Panc1 (cell line): ENCODE measurements around the gene BIRC7. TPM values are rescaled to one million over a fixed set of nuclear protein-coding genes. Genes with fewer than 3 reads are reported as not detected.

Experiments
- ATAC-seq: fragments of 200-7000 bp; cut with Tn5 transposase; 2 replicates; pipeline ENCODE4 v1.9.1; 2020; ENCODE audit warnings: mild to moderate bottlenecking, moderate library complexity
- BruUV-seq: library from RNA; stranded (reverse); fragments of 400-500 nt; replicated peaks from 2 replicates; lab custom pipeline; 2021; lab: Mats Ljungman, UMichigan
- CTCF ChIA-PET: fragments of 300-600 bp; sonication (Branson Sonifier 250); formaldehyde crosslinking; loops from one replicate; lab custom pipeline; 2022; ENCODE audit warnings: antibody characterized with exemption; lab: Charles Lee
- POLR2A ChIA-PET: fragments of 300-600 bp; sonication (Branson Sonifier 250); formaldehyde crosslinking; loops from one replicate; lab custom pipeline; 2022; ENCODE audit warnings: antibody characterized with exemption; lab: Charles Lee
- DNase-seq: peaks from one replicate; pipeline ENCODE4 v3.0.0-alpha.2; 2010; ENCODE audit warnings: low read depth, low spot score
- H3K27ac ChIP-seq: 2 replicates; pipeline ENCODE4 v1.5.1; 2011; ENCODE audit warnings: mild to moderate bottlenecking, low read length, inconsistent platforms
- H3K27me3 ChIP-seq: fragments of 200-500 bp; sonication (Bioruptor generic); 2 replicates; pipeline ENCODE4 v1.6.0; 2014; ENCODE audit warnings: low read length, inconsistent platforms; ENCODE audit not compliant: control insufficient read depth, insufficient read depth
- H3K36me3 ChIP-seq: fragments of 200-500 bp; sonication (Bioruptor generic); 2 replicates; pipeline ENCODE4 v1.5.1; 2014; ENCODE audit warnings: inconsistent platforms, mild to moderate bottlenecking, low read length, moderate library complexity; ENCODE audit not compliant: control insufficient read depth, insufficient read depth
- H3K4me1 ChIP-seq: 2 replicates; pipeline ENCODE4 v1.5.1; 2011; ENCODE audit warnings: inconsistent platforms, mild to moderate bottlenecking, low read length, moderate library complexity; ENCODE audit not compliant: control insufficient read depth, insufficient read depth
- H3K4me3 ChIP-seq, 2 experiments: 2 replicates each; pipeline ENCODE4 v1.5.1; 2011 to 2012; ENCODE audit warnings: low read depth in 2 of 2, low read length in 2 of 2, mild to moderate bottlenecking in 2 of 2, inconsistent platforms in 1 of 2, moderate library complexity in 1 of 2
- H3K9me3 ChIP-seq: fragments of 200-500 bp; sonication (Bioruptor generic); 2 replicates; pipeline ENCODE4 v1.5.1; 2014; ENCODE audit warnings: low read depth, mild to moderate bottlenecking, inconsistent platforms, low read length, moderate library complexity; ENCODE audit not compliant: control insufficient read depth, insufficient read depth
- POLR2AphosphoS5 ChIP-seq: IDR thresholded peaks from 2 replicates; pipeline ENCODE4 v1.6.1; 2012; ENCODE audit warnings: mild to moderate bottlenecking, low read depth, low read length, moderate library complexity
- SIN3A ChIP-seq: IDR thresholded peaks from 2 replicates; pipeline ENCODE4 v1.6.1; 2012; ENCODE audit warnings: low read depth, mild to moderate bottlenecking, low read length, moderate library complexity, borderline replicate concordance; ENCODE audit not compliant: insufficient read depth
- in situ Hi-C: cut with HindIII; loops from 2 replicates; pipeline ENCODE4 v1.10.0; 2016; ENCODE audit warnings: low sequenced_read_pairs, low pct_unique_long_range_greater_than_20kb
- intact Hi-C: fragments of 100-400 bp; cut with micrococcal nuclease; formaldehyde crosslinking; loops from one replicate; pipeline ENCODE4 v1.10.0; 2022; ENCODE audit not compliant: unreplicated experiment
- total RNA-seq: library from RNA; stranded (reverse); gene quantifications from one replicate; pipeline ENCODE4 v1.2.1, GENCODE V29; 2021; ENCODE audit not compliant: unreplicated experiment
- TF ChIP-seq, protein P1 (sequence below): fragments of 450-650 bp; IDR thresholded peaks from 2 replicates; pipeline ENCODE4 v1.5.1; 2017; ENCODE audit warnings: mild to moderate bottlenecking

The BIRC7 gene
- total RNA-seq, 1 experiment from 2014 or later = 9.0 TPM

- Histone ChIP-seq H3K9me3 (no peaks in the 10 kb centered on the region), H3K27me3 (no peaks in the 10 kb centered on the region), H3K4me3 (peak within 1 kb of the TSS; percentile 95 to 99), H3K36me3 (no peaks in the 10 kb centered on the region; the same call in 1 of the 2 replicates), H3K27ac (peak within 1 kb of the TSS; percentile 82), H3K4me1 (peaks cover 15% of the 10 kb centered on the region)
- BruUV-seq = no TSS peak
- ATAC-seq = peak; percentile 97
- CTCF ChIA-PET = interaction anchor here (0.6 to 0.7 kb wide), 2 partner anchors 49 to 61 kb away, joined by 3 to 8 read pairs; no protein-coding TSS in a partner anchor
- peak; percentile 84; the same call in 1 of the 2 replicates for TF ChIP-seq SIN3A
- TF ChIP-seq POLR2AphosphoS5 = peak; percentile 80
- TF ChIP-seq, protein P1, sequence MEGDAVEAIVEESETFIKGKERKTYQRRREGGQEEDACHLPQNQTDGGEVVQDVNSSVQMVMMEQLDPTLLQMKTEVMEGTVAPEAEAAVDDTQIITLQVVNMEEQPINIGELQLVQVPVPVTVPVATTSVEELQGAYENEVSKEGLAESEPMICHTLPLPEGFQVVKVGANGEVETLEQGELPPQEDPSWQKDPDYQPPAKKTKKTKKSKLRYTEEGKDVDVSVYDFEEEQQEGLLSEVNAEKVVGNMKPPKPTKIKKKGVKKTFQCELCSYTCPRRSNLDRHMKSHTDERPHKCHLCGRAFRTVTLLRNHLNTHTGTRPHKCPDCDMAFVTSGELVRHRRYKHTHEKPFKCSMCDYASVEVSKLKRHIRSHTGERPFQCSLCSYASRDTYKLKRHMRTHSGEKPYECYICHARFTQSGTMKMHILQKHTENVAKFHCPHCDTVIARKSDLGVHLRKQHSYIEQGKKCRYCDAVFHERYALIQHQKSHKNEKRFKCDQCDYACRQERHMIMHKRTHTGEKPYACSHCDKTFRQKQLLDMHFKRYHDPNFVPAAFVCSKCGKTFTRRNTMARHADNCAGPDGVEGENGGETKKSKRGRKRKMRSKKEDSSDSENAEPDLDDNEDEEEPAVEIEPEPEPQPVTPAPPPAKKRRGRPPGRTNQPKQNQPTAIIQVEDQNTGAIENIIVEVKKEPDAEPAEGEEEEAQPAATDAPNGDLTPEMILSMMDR = no peak
- intact Hi-C loops = no loop called here
- POLR2A ChIA-PET = interaction anchor here (0.5 to 0.6 kb wide), 3 partner anchors 8 to 369 kb away, joined by 3 to 10 read pairs (median 4); no protein-coding TSS in a partner anchor
- in situ Hi-C loops = no loop called here
- DNase-seq = no peak
Observed at GRCh38 chr20:63272105-63273058, 36.7 kb downstream of the BIRC7 start, which contains the start of gene ARFGAP1. Gene ARFGAP1, plus strand, starts transcription at chr20:63272813. Its CDS starts 2,768 bp downstream, at chr20:63275581.

- in situ Hi-C loops (no loop called here), intact Hi-C loops (no loop called here)
- peak overlapping the region; percentile 95 to 99 for H3K4me3 ChIP-seq
- H3K27ac ChIP-seq = peak overlapping the region; percentile 82
- H3K4me1 ChIP-seq = peaks cover 15% of the 10 kb centered on the region
- ATAC-seq (no peak), DNase-seq (no peak)
- ChIA-PET POLR2A (interaction anchor here (0.6 kb wide), 2 partner anchors 54 to 59 kb away, joined by 4 to 5 read pairs; no protein-coding TSS in a partner anchor), CTCF (interaction anchor here (0.6 kb wide), 1 partner anchor 62 kb away, joined by 8 read pairs; no protein-coding TSS in a partner anchor)
- no peaks in the 10 kb centered on the region; the same call in 1 of the 2 replicates for H3K36me3 ChIP-seq
- BruUV-seq = no TSS peak
- H3K27me3 ChIP-seq = no peaks in the 10 kb centered on the region
- H3K9me3 ChIP-seq = no peaks in the 10 kb centered on the region
- no peak for TF ChIP-seq POLR2AphosphoS5
Observed at GRCh38 chr20:63273059-63273579, 37.4 kb downstream of the BIRC7 start.

DNA sequence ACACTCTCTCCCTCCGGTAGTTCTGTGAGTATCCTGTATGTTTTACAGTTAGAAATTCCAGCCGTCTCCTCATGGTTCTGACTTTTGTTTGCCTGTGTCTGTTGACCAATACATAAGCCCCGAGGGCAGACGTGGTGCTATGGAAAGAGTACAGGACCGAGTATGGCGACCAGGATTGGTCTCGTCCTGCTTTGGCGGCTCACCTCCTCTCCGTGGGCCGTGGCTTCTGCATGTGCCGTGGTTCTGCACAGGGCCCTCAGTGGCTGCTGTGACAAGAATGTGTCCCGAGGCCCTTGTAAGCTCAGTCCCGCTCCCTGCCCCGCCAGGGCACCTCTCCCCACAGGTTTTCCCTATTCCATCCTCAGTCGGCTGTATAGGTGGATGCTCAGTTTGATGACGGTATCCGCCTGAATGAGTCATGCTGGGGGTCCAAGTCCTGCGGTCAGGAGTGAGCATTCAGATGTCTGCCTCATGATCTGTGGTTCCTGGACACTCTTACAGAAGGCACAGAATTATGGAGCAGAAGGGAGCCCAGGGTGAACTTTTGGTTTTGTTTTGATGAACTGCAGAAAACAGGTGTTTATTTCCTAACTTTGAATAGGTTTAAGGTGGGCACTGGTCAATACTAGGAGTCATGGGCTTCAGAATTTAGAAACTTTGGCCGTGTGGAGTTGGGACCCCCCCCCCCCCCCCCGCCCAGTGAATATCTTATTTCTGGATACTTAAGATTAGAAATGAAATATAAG lies 38.1 kb downstream of the BIRC7 start:
- ChIA-PET POLR2A (interaction anchor here (0.6 kb wide), 1 partner anchor 54 kb away, joined by 5 read pairs; no protein-coding TSS in a partner anchor), CTCF (no interaction called here)
- BruUV-seq = TSS peak; percentile 90
- Histone ChIP-seq H3K36me3 (no peaks in the 10 kb centered on the region; the same call in 1 of the 2 replicates), H3K4me3 (peak overlapping the region; percentile 95 to 99), H3K4me1 (peaks cover 15% of the 10 kb centered on the region), H3K27me3 (no peaks in the 10 kb centered on the region), H3K9me3 (no peaks in the 10 kb centered on the region), H3K27ac (peak overlapping the region; percentile 82)
- TF ChIP-seq SIN3A = no peak
- TF ChIP-seq, protein P1 = no peak
- intact Hi-C loops = no loop called here
- in situ Hi-C loops = no loop called here
- no peak for DNase-seq
- ATAC-seq = no peak
